ENCODE data around the gene VRK1.

DNA sequence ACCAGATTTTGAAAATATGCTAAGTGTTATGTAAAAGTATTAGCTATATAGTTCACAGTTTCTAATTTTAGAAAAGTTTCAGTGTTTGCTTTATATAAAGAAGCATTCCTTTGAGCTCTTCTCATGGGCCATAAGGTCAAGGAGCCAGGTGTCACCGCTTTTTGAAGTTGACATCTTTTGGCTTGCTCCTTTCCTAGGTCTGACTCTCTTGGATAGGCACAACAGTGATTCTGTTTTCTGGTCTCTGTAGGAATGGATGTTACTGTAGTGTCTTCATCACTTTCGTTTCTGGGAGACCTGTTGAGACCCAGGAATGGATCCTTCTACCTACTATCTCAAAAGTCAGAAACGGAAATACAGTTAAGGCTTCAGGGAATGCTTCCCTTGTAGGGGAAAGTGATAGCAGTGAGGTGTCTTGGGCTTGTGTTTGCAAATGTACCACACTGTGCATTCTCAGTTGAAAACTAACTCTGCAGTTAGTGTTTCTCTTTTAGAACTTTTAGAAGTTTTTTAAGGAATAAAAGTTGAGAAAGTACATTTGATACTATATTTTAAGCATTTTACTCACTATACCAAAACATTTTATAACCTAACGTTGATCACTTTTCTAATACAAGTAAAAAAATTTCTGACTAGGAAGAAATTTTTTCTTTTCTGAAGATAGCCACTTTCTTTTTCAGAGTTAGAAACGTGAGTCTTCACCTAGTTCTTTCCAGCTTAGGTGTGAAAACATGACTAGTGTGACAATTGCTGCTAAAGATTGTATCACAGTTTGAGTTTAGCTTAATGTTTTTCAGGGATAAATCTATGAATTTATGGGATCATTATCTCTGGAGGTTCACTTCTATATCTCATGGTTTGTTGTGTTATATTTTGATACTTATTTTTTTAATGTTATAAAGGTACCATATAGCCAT lies 20.8 kb downstream of the VRK1 start:
- TF ChIP-seq NRF1 (IDR thresholded peaks at IDR 0.05; ENCODE audit: low read depth, low read length) (no peak), RCOR1 (IDR thresholded peaks at IDR 0.05; ENCODE audit: low read length) (no peak), EP300 (IDR thresholded peaks at IDR 0.05; ENCODE audit: borderline replicate concordance in 1 of 2, low read depth in 1 of 2, low read length in 1 of 2) (no peak), RAD21 (IDR thresholded peaks at IDR 0.05; ENCODE audit: low read length) (no peak), YY1 (IDR thresholded peaks at IDR 0.05; ENCODE audit: low read depth) (no peak), FOSL2 (IDR thresholded peaks at IDR 0.05; ENCODE audit: borderline replicate concordance, low read depth) (no peak)
- TF ChIP-seq, protein P1, sequence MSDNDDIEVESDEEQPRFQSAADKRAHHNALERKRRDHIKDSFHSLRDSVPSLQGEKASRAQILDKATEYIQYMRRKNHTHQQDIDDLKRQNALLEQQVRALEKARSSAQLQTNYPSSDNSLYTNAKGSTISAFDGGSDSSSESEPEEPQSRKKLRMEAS (IDR thresholded peaks at IDR 0.05; ENCODE audit: low read depth): no peak
- TF ChIP-seq, protein P2, sequence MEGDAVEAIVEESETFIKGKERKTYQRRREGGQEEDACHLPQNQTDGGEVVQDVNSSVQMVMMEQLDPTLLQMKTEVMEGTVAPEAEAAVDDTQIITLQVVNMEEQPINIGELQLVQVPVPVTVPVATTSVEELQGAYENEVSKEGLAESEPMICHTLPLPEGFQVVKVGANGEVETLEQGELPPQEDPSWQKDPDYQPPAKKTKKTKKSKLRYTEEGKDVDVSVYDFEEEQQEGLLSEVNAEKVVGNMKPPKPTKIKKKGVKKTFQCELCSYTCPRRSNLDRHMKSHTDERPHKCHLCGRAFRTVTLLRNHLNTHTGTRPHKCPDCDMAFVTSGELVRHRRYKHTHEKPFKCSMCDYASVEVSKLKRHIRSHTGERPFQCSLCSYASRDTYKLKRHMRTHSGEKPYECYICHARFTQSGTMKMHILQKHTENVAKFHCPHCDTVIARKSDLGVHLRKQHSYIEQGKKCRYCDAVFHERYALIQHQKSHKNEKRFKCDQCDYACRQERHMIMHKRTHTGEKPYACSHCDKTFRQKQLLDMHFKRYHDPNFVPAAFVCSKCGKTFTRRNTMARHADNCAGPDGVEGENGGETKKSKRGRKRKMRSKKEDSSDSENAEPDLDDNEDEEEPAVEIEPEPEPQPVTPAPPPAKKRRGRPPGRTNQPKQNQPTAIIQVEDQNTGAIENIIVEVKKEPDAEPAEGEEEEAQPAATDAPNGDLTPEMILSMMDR (IDR thresholded peaks at IDR 0.05): no peak
- TF ChIP-seq, protein P3, sequence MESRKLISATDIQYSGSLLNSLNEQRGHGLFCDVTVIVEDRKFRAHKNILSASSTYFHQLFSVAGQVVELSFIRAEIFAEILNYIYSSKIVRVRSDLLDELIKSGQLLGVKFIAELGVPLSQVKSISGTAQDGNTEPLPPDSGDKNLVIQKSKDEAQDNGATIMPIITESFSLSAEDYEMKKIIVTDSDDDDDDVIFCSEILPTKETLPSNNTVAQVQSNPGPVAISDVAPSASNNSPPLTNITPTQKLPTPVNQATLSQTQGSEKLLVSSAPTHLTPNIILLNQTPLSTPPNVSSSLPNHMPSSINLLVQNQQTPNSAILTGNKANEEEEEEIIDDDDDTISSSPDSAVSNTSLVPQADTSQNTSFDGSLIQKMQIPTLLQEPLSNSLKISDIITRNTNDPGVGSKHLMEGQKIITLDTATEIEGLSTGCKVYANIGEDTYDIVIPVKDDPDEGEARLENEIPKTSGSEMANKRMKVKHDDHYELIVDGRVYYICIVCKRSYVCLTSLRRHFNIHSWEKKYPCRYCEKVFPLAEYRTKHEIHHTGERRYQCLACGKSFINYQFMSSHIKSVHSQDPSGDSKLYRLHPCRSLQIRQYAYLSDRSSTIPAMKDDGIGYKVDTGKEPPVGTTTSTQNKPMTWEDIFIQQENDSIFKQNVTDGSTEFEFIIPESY (IDR thresholded peaks at IDR 0.05; ENCODE audit: borderline replicate concordance, low read depth): no peak

Measured in SK-N-SH (cell line).